Gastroesophageal sphincter (tissue), 3 donors: ENCODE results near the gene PCK2.

ENCODE experiments used
- EP300 ChIP-seq: sonication (generic); formaldehyde crosslinking; IDR thresholded peaks from one replicate; pipeline ENCODE4 v1.6.1; 2017; ENCODE audit warnings: antibody characterized with exemption, mild to moderate bottlenecking
- POLR2A ChIP-seq, 2 donors: fragments of 450-650 bp; IDR thresholded peaks; one replicate each; pipeline ENCODE4 v1.6.1; 2017; ENCODE audit warnings: antibody characterized with exemption in 2 of 2, mild to moderate bottlenecking in 2 of 2, moderate library complexity in 1 of 2
- POLR2AphosphoS5 ChIP-seq: sonication (generic); formaldehyde crosslinking; IDR thresholded peaks from one replicate; pipeline ENCODE4 v1.6.1; 2017; ENCODE audit warnings: antibody characterized with exemption
- TF ChIP-seq, protein P1 (sequence below), 4 experiments: fragments of 200-600 bp in 2 of 4; fragments of 450-650 bp in 2 of 4; sonication (generic) in 1 of 4; IDR thresholded peaks; one replicate each; pipeline ENCODE4 v1.5.1; 2017 to 2019; ENCODE audit warnings: antibody characterized with exemption in 4 of 4, mild to moderate bottlenecking in 2 of 4, moderate library complexity in 2 of 4

DNA sequence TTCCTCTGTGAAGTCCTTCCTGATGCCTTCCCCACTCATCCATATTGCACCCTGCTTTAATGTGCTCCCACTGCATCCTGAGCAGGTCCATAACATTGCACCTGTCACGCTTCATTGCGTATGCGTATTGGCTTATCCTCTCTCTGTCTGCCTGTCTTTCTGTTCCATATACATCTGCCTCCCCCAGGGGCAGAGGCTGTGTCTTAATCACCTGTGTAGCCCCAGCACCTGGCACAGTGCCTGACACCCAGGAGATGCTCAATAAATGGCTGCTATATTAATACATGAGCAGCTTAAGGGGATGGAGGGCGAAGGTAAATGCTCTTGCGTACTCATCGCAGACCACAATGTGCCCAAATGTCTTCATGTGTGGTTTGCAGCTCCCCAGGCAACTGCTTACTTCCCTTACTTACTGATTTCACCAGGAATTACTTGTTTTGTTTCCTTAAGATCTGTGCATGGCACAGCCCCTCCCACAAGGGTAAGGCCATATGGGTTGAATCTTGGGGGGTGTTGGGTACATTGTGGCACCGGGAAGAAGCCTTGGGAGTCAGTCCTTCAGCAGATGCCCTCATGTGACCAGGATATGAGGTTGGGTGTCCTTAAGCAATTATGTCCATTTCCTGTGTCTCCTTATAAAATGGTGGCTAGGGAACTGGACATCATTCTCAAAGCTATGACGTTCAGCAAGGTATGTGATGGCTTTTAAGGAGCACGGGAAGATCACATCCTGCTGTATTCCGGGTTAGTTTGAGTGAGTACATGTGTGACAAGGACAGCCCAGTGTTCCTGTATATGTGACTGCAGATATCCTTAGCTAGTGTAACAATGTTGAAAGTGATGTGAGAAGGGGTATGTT lies 23.6 kb upstream of the PCK2 start:
- TF ChIP-seq, protein P1, sequence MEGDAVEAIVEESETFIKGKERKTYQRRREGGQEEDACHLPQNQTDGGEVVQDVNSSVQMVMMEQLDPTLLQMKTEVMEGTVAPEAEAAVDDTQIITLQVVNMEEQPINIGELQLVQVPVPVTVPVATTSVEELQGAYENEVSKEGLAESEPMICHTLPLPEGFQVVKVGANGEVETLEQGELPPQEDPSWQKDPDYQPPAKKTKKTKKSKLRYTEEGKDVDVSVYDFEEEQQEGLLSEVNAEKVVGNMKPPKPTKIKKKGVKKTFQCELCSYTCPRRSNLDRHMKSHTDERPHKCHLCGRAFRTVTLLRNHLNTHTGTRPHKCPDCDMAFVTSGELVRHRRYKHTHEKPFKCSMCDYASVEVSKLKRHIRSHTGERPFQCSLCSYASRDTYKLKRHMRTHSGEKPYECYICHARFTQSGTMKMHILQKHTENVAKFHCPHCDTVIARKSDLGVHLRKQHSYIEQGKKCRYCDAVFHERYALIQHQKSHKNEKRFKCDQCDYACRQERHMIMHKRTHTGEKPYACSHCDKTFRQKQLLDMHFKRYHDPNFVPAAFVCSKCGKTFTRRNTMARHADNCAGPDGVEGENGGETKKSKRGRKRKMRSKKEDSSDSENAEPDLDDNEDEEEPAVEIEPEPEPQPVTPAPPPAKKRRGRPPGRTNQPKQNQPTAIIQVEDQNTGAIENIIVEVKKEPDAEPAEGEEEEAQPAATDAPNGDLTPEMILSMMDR (IDR thresholded peaks at IDR 0.05) = no peak
- no peak for TF ChIP-seq POLR2A (IDR thresholded peaks at IDR 0.05)
- TF ChIP-seq POLR2AphosphoS5 = no peak
- no peak for TF ChIP-seq EP300
